NCI-H2227 treated with DMSO at 0.1 percent for 48 hours (cell line): ENCODE results near the gene IGF2.
"Not testable (repeated sequence)": the region's sequence is repeated elsewhere in the genome, so short reads cannot be mapped to it uniquely, and the experiment has no call there.

Experiments
- DNase-seq: peaks from one replicate; lab custom pipeline; 2025; lab: John Stamatoyannopoulos, UW

IGF2 gene

GRCh38 chr11:2139123-2139521 lies at the start of gene IGF2:
Gene IGF2 (minus strand): TSS chr11:2139389. CDS start chr11:2135523, 3,866 bp downstream.
- no peak for DNase-seq

- DNase-seq = no peak
Measured at GRCh38 chr11:2188745-2189144, 49.6 kb upstream of the IGF2 start.

GRCh38 chr11:2187280-2187707 lies 48.1 kb upstream of the IGF2 start:
- no peak for DNase-seq

GRCh38 chr11:2186669-2187279 lies 47.6 kb upstream of the IGF2 start:
- DNase-seq = no peak

- no peak for DNase-seq
Measured at GRCh38 chr11:2185324-2186085, 46.3 kb upstream of the IGF2 start.

GRCh38 chr11:2182692-2183474 lies 43.7 kb upstream of the IGF2 start:
- no peak for DNase-seq

GRCh38 chr11:2182075-2182474 lies 42.9 kb upstream of the IGF2 start:
- DNase-seq = no peak

GRCh38 chr11:2180789-2181370 lies 41.7 kb upstream of the IGF2 start:
- no peak for DNase-seq

GRCh38 chr11:2180347-2180746 lies 41.2 kb upstream of the IGF2 start:
- no peak for DNase-seq

GRCh38 chr11:2179516-2179915 lies 40.3 kb upstream of the IGF2 start:
- DNase-seq = no peak

GRCh38 chr11:2178906-2179494 lies 39.8 kb upstream of the IGF2 start:
- no peak for DNase-seq

- not testable (repeated sequence) for DNase-seq
Measured at GRCh38 chr11:2178055-2178773, 39.0 kb upstream of the IGF2 start.

GRCh38 chr11:2177076-2177475 lies 37.9 kb upstream of the IGF2 start:
- DNase-seq = peak; percentile 71

GRCh38 chr11:2176389-2176900 lies 37.3 kb upstream of the IGF2 start:
- DNase-seq = no peak

GRCh38 chr11:2175659-2176058 lies 36.5 kb upstream of the IGF2 start:
- DNase-seq = no peak

- no peak for DNase-seq
Measured at GRCh38 chr11:2174361-2174760, 35.2 kb upstream of the IGF2 start.

- no peak for DNase-seq
Measured at GRCh38 chr11:2173761-2174160, 34.6 kb upstream of the IGF2 start.

- DNase-seq = no peak
Measured at GRCh38 chr11:2173150-2173693, 34.0 kb upstream of the IGF2 start.

GRCh38 chr11:2172676-2173075 lies 33.5 kb upstream of the IGF2 start:
- DNase-seq = no peak

- DNase-seq = no peak
Measured at GRCh38 chr11:2171591-2172003, 32.4 kb upstream of the IGF2 start, which contains the start of gene TH. Gene TH (minus strand): TSS chr11:2171815. CDS start chr11:2171786, 29 bp downstream.
